Activated CD8-positive, alpha-beta memory T cell treated with anti-CD3 and anti-CD28 coated beads for 48 hours (primary cell): ENCODE results near the gene ZMYM3.

Source experiments
- DNase-seq, 3 experiments: peaks; one replicate each; pipeline ENCODE4 v3.0.0-alpha.2; 2020; ENCODE audit warnings: low read depth in 2 of 3, low spot score in 2 of 3

The ZMYM3 gene

DNA sequence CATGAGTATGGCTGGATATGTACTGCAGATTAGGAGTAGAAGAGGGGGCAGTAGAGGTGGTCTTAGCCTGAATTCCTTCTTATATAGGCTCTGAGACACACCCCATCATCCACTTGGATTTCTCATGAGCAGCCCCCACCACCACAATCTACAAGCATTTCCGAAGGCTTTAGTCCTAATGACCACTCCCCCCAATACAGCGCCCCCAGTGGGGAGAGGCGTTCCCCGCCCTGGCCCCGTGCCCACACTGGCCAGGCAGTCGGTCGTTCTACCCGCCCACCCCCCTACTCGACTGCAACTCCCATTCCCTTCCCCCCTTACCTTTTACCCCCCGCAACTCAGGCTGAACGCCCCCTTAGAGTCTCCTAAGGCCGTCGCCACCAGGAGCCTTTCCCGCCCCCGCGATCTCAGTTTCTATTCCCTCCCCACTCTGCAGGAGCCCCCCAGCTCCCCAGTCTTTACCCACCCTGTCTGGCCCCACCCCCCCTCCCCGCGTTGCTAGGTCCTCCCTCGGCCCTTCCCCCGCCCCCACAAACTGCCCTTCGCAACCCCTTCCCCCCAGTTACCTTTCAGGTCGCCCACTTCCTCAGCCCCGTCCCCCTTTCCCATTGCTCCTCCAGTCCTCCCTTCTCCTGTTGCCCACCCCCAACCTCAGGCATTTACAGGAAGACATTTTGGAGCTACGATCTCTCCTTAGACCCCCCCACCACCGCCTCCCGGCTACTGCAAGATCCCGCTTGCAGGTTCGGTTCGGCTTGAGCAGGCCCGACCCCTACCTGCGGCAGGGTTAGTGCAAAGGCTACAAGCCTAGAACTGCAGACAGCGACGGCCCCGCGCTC is 468 bp downstream of the ZMYM3 start:
- DNase-seq, result no peak

DNA sequence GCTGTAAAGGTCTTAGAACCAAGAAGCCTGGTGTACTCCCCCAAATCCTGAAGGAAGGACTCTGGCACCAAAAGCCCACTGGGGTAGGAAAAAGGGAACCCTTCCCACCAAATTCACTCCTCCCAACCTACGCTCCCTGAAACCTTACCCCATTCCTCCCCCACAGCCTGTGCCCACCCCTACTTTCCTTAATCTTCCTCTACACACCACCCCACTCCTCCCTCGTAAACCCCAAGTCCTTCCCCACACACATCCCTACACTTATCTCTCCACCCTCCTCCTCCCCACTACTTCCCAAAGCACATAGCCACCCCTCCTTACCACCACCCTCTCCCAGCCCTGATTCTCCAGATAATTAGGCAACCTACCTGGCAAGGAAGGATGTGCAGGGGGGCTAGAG is 1.7 kb downstream of the ZMYM3 start:
- no peak for DNase-seq

DNA sequence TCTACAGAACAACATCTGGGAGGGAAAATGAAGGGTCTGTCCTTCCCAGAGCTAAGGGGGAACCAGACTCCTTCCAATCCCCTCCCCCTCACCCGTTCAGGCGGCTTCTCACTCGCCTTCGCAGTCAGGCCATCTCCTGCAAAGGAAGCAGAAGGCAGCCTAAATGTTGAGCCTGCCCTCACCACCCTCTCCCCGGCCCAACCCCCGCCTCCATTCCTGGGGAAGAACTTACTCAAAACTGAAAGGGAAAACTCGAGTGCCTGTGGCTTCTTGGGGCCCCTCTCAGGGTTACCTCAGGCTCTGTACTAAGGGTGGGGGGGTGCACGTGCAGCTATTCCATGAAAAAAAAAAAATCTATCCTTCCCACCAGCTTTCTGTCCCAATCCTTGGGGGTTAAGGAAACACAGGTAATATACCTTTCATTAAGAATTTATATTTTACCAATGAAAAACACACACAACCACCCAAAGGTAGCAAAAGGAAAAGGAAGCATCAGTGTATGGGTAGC is 2.4 kb downstream of the ZMYM3 start:
- no peak for DNase-seq

DNA sequence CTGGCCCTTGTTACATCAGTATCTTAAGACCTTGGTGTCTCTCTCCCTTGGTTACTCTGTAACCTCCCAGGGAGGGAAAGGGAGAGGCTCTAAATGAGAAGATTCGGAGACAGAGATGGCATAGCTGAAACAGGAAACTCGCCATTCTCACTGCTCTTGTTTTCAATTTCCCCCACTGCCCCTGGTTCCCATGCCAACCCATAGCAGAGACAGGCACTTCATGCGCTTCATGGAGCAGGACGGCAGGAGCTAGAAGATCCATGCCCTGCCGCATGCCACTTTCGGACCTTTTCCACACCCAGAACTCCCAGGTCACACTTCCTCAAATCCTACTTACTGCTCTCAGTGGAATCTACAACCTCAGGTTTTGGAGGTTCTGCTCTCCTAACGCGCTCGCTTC is 3.1 kb downstream of the ZMYM3 start:
- DNase-seq, result no peak

DNA sequence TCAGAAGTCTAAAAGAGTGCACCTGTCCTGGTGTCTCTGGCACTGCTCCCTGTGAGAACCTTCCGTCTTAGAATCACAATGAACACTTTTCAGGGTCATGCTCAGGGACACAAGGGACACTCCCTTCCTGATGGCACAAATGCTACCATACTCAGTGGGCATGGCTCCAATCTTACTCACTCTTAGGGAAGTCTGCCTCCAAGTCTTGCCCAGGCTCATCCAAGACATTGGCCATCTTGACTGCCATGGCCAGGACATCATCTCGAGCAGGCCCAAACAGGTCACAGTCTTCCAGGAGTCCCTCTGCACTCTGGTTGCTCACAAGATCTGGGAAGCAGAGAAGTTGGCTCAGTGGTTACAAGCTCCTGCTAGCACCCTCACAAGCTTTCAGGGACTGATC is 8.8 kb downstream of the ZMYM3 start:
- DNase-seq, result no peak

GRCh38 chrX:71244359-71245128 is 9.4 kb downstream of the ZMYM3 start:
- no peak for DNase-seq

GRCh38 chrX:71241301-71241700 is 12.6 kb downstream of the ZMYM3 start:
- DNase-seq, result no peak

GRCh38 chrX:71239781-71240180 is 14.2 kb downstream of the ZMYM3 start:
- DNase-seq, result no peak

DNA sequence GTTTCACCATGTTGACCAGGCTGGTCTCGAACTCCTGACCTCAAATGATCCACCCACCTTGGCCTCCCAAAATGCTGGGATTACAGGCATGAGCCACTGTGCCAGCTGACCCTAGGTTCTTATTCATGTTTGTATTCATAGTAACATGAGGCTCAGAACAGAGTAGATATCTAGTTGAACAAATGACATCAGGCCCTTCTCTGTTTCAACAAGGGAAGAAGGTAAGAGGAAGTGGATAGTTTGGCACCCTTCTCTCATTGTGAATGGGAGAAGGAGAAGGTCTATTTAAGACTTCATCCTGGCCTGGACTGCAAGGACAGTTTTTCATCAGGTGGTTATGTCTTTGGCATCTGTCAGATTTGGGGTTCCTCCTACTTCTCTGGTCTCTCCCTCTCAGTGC is 17.1 kb downstream of the ZMYM3 start:
- DNase-seq, result no peak

GRCh38 chrX:71235482-71235881 is 18.5 kb downstream of the ZMYM3 start:
- no peak for DNase-seq

DNA sequence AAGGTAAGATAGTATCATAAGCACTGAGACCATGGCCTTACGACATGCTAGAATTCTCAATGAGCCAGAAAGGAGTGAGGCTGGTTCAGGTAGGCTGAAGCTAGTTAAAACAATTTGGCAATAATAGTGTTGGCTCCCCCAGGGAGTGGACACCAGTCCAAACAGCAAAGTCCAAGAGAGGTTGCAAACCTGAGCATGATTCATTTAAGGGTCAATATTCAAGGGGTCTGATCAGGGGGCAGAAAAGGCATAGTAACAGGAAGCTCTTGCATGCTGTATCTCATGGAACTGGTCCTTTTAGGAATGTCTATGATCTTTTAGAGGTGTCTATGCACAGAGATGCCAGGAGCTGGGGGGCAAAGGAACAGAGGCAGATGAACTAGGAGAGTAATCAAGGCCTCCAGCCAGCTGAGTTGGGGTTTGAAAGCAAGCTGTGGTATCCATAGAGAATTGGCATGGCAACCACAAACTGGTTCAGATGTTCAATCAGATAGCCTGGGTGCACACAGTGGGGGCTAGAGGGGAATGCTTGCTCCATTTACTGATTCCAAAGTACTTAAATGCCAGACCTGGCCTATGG is 25.8 kb downstream of the ZMYM3 start:
- DNase-seq, result no peak

DNA sequence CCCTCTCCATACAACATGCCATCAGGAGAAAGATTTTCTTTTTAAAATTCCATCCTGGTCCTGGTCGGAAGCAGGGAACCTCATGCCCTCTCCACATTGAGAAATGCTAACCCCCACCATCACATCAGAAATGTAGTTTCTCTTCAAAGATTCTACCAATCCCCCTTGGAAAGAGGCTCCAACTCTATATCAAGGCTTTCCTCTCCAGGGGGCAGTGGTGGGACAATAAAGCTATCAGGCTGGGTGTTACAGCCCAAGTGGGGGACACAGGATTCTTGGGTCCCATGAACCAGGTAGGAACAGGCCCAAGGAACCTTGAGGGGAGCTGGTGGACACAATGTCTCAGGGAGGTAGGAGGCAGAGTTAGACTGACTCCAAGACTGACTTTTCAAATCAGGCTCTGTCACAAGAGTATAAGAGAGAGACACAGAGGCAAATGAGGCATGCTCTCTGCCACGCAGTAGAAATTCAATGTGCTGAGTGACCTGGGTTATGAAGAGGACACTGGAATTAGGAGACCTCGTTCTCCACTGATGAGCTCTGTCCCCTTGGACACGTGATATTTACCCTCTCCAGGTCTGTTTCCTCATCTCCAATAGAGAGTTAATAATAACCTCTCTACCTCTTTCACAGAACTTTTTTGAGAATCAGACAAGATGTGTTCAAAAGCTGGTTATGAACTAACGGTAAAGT is 26.4 kb downstream of the ZMYM3 start:
- no peak for DNase-seq

- DNase-seq, result no peak
These were observed 28.3 kb downstream of the ZMYM3 start for GRCh38 chrX:71225676-71226075.

- no peak for DNase-seq
These were observed 28.9 kb downstream of the ZMYM3 start for GRCh38 chrX:71225009-71225408.

- no peak for DNase-seq
These were observed 29.7 kb downstream of the ZMYM3 start for GRCh38 chrX:71224098-71224708.

DNA sequence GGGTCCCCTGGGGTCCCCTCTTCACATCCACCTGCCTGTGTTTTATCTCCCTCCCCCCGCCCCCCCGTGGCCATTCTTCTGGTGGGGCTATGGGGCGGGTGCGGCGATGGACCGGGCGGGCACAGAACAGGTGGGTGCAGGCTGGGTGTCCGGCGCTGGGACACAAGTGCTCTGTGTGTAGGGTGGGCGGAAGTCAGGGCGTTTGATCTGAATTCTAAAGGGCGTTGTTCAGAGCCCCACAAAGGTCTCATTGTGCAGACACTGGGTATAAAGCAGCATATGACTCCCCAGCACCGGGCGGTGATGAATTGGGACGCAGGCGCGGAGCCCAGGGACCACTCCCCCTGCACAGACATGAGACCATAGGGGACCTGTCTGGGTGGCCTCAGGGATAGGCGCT is 31.0 kb downstream of the ZMYM3 start, which contains the start of gene GJB1:
Gene GJB1, plus strand, starts transcription at position 296 of the 400 bp plus-strand sequence. CDS start 484 bp downstream, outside the sequence.
- no peak for DNase-seq

DNA sequence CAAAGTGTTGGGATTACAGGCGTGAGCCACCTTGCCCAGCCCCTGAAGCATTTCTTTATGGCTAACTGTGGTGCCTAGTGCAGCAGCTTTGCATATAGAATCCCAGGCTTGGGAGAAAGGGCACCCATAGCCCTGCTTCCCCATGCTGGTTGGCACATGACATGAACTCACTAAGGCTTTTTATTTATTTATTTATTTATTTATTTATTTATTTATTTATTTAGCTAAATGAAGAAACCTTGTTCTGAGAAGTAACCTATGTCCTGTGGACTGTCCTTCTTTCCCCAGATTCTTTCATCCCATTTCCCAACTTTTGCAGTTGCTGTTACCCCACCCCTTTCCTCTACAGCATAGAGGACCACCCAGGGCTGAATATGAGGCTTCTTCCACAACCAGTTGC is 32.8 kb downstream of the ZMYM3 start:
- DNase-seq, result no peak

DNA sequence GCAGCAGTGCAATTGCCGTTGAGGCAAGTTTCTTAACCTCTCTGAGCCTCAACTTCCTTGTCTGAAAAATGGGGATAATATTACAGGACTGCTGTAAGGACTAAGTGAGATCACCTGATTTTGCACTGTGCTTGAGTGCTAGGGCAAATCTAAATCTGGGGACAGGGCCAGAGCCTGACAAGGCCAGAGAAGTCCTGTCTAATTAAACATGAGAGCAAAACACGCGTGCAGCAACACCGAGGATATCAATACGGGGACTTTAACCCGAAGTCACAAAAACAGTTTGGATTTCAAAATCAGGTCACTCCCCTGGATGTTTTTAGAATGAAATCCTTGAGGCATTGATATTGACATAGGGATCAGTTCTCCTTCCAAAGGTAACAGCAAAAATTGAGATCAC is 36.6 kb downstream of the ZMYM3 start:
- DNase-seq, result no peak

DNA sequence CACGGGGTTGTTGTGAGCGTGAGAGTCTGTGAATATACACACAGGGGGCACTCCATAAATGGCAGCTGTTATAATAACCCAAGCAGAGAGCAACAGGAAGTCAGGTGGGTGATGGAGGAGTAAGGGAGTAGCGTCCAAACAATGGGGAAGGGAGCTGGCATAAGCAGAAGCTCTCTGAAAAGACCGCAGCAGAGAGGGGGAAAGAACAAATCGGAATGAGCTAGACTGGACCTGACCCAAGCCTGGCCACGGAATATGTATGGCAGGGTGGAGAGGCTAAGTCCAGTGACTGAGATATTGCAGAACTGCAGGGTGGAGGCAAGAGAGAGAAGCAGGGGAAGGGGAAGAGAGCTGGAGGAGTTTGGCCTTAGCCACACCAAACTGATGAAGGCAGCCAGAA is 37.5 kb downstream of the ZMYM3 start:
- no peak for DNase-seq

GRCh38 chrX:71215338-71215912 is 38.5 kb downstream of the ZMYM3 start:
- no peak for DNase-seq
